ENCODE results near the gene KCNK16. TPM values are rescaled to one million over a fixed set of nuclear protein-coding genes. Genes with fewer than 3 reads are reported as not detected.

The KCNK16 gene
- total and polyA plus RNA-seq, 2 of the 4 experiments (the other 2 are of a cell fraction), result not detected

GRCh38 chr6:39296745-39297640 lies 25.5 kb downstream of the KCNK16 start:
- in situ Hi-C loops (cut with MboI; ENCODE audit: low sequenced_read_pairs) (no loop called here), dilution Hi-C loops (cut with HindIII; ENCODE audit: low sequenced_read_pairs, unreplicated experiment) (no loop called here), intact Hi-C loops (cut with micrococcal nuclease) (no loop called here)
- no peak overlapping the region for H2BK15ac ChIP-seq (ENCODE audit: low read depth, low read length)
- H3K27me3 ChIP-seq (ENCODE audit: control insufficient read depth, insufficient read depth, low read length), result no peaks in the 10 kb centered on the region; the same call in 1 of the 2 replicates
- no peak overlapping the region for H3K23ac ChIP-seq (ENCODE audit: low read depth, low read length)
- no peak overlapping the region for H4K8ac ChIP-seq (ENCODE audit: low read depth in 2 of 2, low read length in 2 of 2)
- no peak overlapping the region for H2BK120ac ChIP-seq (ENCODE audit: low read depth, low read length)
- H3K9ac ChIP-seq (ENCODE audit: low read depth, low read length), result no peak overlapping the region
- H3K4ac ChIP-seq (ENCODE audit: low read depth, low read length), result no peak overlapping the region
- no peak overlapping the region for H3K4me2 ChIP-seq (ENCODE audit: low read depth, low read length)
- H4K91ac ChIP-seq (ENCODE audit: insufficient read depth, low read depth, low read length), result no peak overlapping the region
- H4K20me1 ChIP-seq (ENCODE audit: insufficient read depth, low read length), result no peaks in the 10 kb centered on the region
- no peaks in the 10 kb centered on the region for H3K79me1 ChIP-seq (ENCODE audit: low read depth in 1 of 2, low read length in 2 of 2)
- H3K9me1 ChIP-seq (ENCODE audit: insufficient read depth, low read length), result no peaks in the 10 kb centered on the region
- DNase-seq, result peak; percentile 26
- H3K56ac ChIP-seq (ENCODE audit: extremely low read depth, insufficient read depth, low read length), result no peak overlapping the region
- no peak overlapping the region for H2BK20ac ChIP-seq (ENCODE audit: low read depth, low read length)
- no peaks in the 10 kb centered on the region for H3K9me3 ChIP-seq (ENCODE audit: control insufficient read depth, insufficient read depth, low read length)
- no peak overlapping the region for H4K5ac ChIP-seq (ENCODE audit: low read depth, low read length)
- H3K4me1 ChIP-seq (ENCODE audit: control insufficient read depth, insufficient read depth, low read length), result no peaks in the 10 kb centered on the region
- 0% methylated on average over 6 of the region's 18 CpGs; no CpG with 5 or more reads in 1 of the 2 experiments for WGBS, 2 experiments (ENCODE audit: extremely low coverage in 2 of 2, insufficient read length in 1 of 2)
- H2AFZ ChIP-seq (replicated peaks; ENCODE audit: low read length, poor library complexity), result peak overlapping the region; percentile 8
- no peak overlapping the region for H3K18ac ChIP-seq (ENCODE audit: low read depth, low read length)
- no peaks in the 10 kb centered on the region for H3K36me3 ChIP-seq (ENCODE audit: control insufficient read depth, insufficient read depth, low read length)
- H3K14ac ChIP-seq (replicated peaks; ENCODE audit: low read depth, low read length), result no peak overlapping the region
- H2AK5ac ChIP-seq (ENCODE audit: low read depth, low read length), result no peak overlapping the region
- no peak overlapping the region for H2BK5ac ChIP-seq (ENCODE audit: low read depth, low read length, poor library complexity, severe bottlenecking)
- no peak overlapping the region for H3K27ac ChIP-seq (ENCODE audit: insufficient read depth, low read length)
- BruUV-seq (replicated peaks), result no TSS peak
- no peak overlapping the region for H2AK9ac ChIP-seq (replicated peaks; ENCODE audit: low read depth, low read length, poor library complexity)
- no peak; the same call in 1 of the 2 replicates for ATAC-seq (ENCODE audit: low read depth)
- no peak overlapping the region for H3K4me3 ChIP-seq (ENCODE audit: insufficient read depth, low read depth, low read length)
- ChIA-PET CTCF (no interaction called here), POLR2A (ENCODE audit: unreplicated experiment) (no interaction called here)
- no peak for TF ChIP-seq RCOR1 (IDR thresholded peaks at IDR 0.05; ENCODE audit: insufficient replicate concordance, low read length)
- no peak for TF ChIP-seq RAD21 (IDR thresholded peaks at IDR 0.05; ENCODE audit: low read length)

All from IMR-90 (cell line).